ENCODE measurements around the gene PACSIN1.

Gene PACSIN1

GRCh38 chr6:34572585-34572984 lies 106.7 kb downstream of the PACSIN1 start:
- no peak overlapping the region for H3K4me3 ChIP-seq (ENCODE audit: low read depth, low read length)
- TF ChIP-seq CTCF (conservative IDR thresholded peaks at IDR 0.05; ENCODE audit: low read depth, low read length): no peak
- no peak for DNase-seq (ENCODE audit: low read depth)

GRCh38 chr6:34573567-34574183 lies 107.8 kb downstream of the PACSIN1 start:
- H3K4me3 ChIP-seq (ENCODE audit: low read depth, low read length): no peak overlapping the region
- DNase-seq (ENCODE audit: low read depth): no peak
- TF ChIP-seq CTCF (conservative IDR thresholded peaks at IDR 0.05; ENCODE audit: low read depth, low read length): no peak

GRCh38 chr6:34574647-34575293 lies 108.9 kb downstream of the PACSIN1 start:
- no peak for DNase-seq (ENCODE audit: low read depth)
- H3K4me3 ChIP-seq (ENCODE audit: low read depth, low read length): no peak overlapping the region
- no peak for TF ChIP-seq CTCF (conservative IDR thresholded peaks at IDR 0.05; ENCODE audit: low read depth, low read length)

- DNase-seq (ENCODE audit: low read depth): no peak
- H3K4me3 ChIP-seq (ENCODE audit: low read depth, low read length): no peak overlapping the region
- no peak for TF ChIP-seq CTCF (conservative IDR thresholded peaks at IDR 0.05; ENCODE audit: low read depth, low read length)
Observed at GRCh38 chr6:34575326-34575725, 109.5 kb downstream of the PACSIN1 start.

GRCh38 chr6:34576286-34576955 lies 110.5 kb downstream of the PACSIN1 start:
- H3K4me3 ChIP-seq (ENCODE audit: low read depth, low read length): no peak overlapping the region
- DNase-seq (ENCODE audit: low read depth): peak; percentile 34
- TF ChIP-seq CTCF (conservative IDR thresholded peaks at IDR 0.05; ENCODE audit: low read depth, low read length): no peak

GRCh38 chr6:34578445-34579262 lies 112.8 kb downstream of the PACSIN1 start:
- H3K4me3 ChIP-seq (ENCODE audit: low read depth, low read length): no peak overlapping the region
- DNase-seq (ENCODE audit: low read depth): no peak
- no peak for TF ChIP-seq CTCF (conservative IDR thresholded peaks at IDR 0.05; ENCODE audit: low read depth, low read length)
